OCI-LY3 (cell line): ENCODE data around the gene CEP44.

Experiments
- H2AFZ ChIP-seq: fragments of 200-600, 300-600 bp; shearing (Covaris generic); 2 replicates; pipeline ENCODE4 v1.6.0; 2014; ENCODE audit warnings: antibody characterized with exemption, low read depth, low read length
- H3K27ac ChIP-seq: fragments of 200-600, 300-600 bp; sonication (generic); 2 replicates; pipeline ENCODE4 v1.5.1; 2014; ENCODE audit warnings: mild to moderate bottlenecking, low read length, moderate library complexity, mixed read lengths
- H3K27me3 ChIP-seq: fragments of 200-600, 300-600 bp; sonication (generic); 2 replicates; pipeline ENCODE4 v1.6.1; 2014; ENCODE audit warnings: low read depth, low read length, mixed read lengths
- H3K36me3 ChIP-seq: fragments of 200-600, 300-600 bp; sonication (generic); replicated peaks from 2 replicates; pipeline ENCODE3; 2014; ENCODE audit warnings: low read depth, low read length, mixed read lengths
- H3K4me1 ChIP-seq: fragments of 300-600, 200-600 bp; sonication (generic); 2 replicates; pipeline ENCODE4 v1.6.1; 2014; ENCODE audit warnings: low read length, mixed read lengths
- H3K4me2 ChIP-seq: fragments of 200-600, 300-600 bp; sonication (generic); 2 replicates; pipeline ENCODE4 v1.6.1; 2014; ENCODE audit warnings: low read length, mixed read lengths
- H3K4me3 ChIP-seq: fragments of 300-600, 200-600 bp; sonication (generic); 2 replicates; pipeline ENCODE4 v1.5.1; 2014; ENCODE audit warnings: antibody characterized with exemption, mild to moderate bottlenecking, low read length, moderate library complexity
- H3K79me2 ChIP-seq: fragments of 300-600, 200-600 bp; shearing (Covaris generic); 2 replicates; pipeline ENCODE4 v1.6.1; 2014; ENCODE audit warnings: mild to moderate bottlenecking, low read length, mixed read lengths
- H3K9ac ChIP-seq: fragments of 300-600, 200-600 bp; shearing (Covaris generic); 2 replicates; pipeline ENCODE4 v1.6.0; 2014; ENCODE audit warnings: mild to moderate bottlenecking, low read length, moderate library complexity
- H3K9me3 ChIP-seq: fragments of 200-600, 300-600 bp; shearing (Covaris generic); 2 replicates; pipeline ENCODE4 v1.6.1; 2014; ENCODE audit warnings: low read length, mixed read lengths; ENCODE audit not compliant: insufficient read depth
- H4K20me1 ChIP-seq: fragments of 200-600, 300-600 bp; sonication (generic); 2 replicates; pipeline ENCODE4 v1.6.1; 2016; ENCODE audit warnings: low read length, mixed read lengths; ENCODE audit not compliant: insufficient read depth
- EZH2phosphoT487 ChIP-seq: fragments of 200-600 bp; shearing (Covaris generic); IDR thresholded peaks from 2 replicates; pipeline ENCODE4 v1.6.1; 2018; ENCODE audit warnings: antibody characterized with exemption, mixed run types, low read depth
- TF ChIP-seq, protein P1 (sequence below): fragments of 200-600, 300-600 bp; sonication (generic); IDR thresholded peaks from 2 replicates; pipeline ENCODE4 v1.5.1; 2014; ENCODE audit warnings: antibody characterized with exemption, low read length, low read depth

Gene CEP44

GRCh38 chr4:174245714-174246113 is 38.0 kb upstream of the CEP44 start:
- Histone ChIP-seq H3K27me3 (no peaks in the 10 kb centered on the region), H4K20me1 (no peaks in the 10 kb centered on the region), H2AFZ (no peak overlapping the region), H3K79me2 (no peaks in the 10 kb centered on the region), H3K27ac (no peak overlapping the region), H3K4me1 (peaks cover 18% of the 10 kb centered on the region), H3K4me3 (no peak overlapping the region), H3K4me2 (no peak overlapping the region), H3K36me3 (no peaks in the 10 kb centered on the region), H3K9me3 (no peaks in the 10 kb centered on the region), H3K9ac (no peak overlapping the region)
- TF ChIP-seq, protein P1, sequence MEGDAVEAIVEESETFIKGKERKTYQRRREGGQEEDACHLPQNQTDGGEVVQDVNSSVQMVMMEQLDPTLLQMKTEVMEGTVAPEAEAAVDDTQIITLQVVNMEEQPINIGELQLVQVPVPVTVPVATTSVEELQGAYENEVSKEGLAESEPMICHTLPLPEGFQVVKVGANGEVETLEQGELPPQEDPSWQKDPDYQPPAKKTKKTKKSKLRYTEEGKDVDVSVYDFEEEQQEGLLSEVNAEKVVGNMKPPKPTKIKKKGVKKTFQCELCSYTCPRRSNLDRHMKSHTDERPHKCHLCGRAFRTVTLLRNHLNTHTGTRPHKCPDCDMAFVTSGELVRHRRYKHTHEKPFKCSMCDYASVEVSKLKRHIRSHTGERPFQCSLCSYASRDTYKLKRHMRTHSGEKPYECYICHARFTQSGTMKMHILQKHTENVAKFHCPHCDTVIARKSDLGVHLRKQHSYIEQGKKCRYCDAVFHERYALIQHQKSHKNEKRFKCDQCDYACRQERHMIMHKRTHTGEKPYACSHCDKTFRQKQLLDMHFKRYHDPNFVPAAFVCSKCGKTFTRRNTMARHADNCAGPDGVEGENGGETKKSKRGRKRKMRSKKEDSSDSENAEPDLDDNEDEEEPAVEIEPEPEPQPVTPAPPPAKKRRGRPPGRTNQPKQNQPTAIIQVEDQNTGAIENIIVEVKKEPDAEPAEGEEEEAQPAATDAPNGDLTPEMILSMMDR, result no peak
- TF ChIP-seq EZH2phosphoT487, result no peak

DNA sequence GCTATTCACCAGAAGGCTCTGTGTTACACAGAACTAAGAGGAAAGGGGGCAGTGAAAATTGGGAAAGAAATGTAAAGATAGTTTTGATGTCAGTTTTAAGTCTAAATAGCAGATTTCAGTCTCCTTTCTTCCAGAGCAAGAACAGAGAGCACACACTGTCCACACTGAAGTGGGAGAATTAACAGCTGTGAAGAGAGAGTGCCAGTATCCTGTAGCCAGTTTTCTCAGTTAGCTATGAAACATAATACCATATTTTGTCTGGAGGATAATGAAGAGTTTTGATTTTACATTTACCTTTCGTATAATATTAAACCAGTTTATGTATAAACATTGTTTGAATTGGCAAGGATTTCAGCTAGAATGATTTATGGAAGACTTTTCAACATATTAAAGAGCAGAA is 35.3 kb upstream of the CEP44 start:
- H3K36me3 ChIP-seq, result no peaks in the 10 kb centered on the region
- H3K27me3 ChIP-seq, result no peaks in the 10 kb centered on the region
- no peak overlapping the region for H3K27ac ChIP-seq
- no peak overlapping the region for H2AFZ ChIP-seq
- H3K79me2 ChIP-seq, result no peaks in the 10 kb centered on the region
- H3K4me3 ChIP-seq, result no peak overlapping the region
- TF ChIP-seq EZH2phosphoT487, result no peak
- TF ChIP-seq, protein P1, result no peak
- no peaks in the 10 kb centered on the region for H4K20me1 ChIP-seq
- no peak overlapping the region for H3K9ac ChIP-seq
- H3K9me3 ChIP-seq, result no peaks in the 10 kb centered on the region
- H3K4me1 ChIP-seq, result peaks cover 14% of the 10 kb centered on the region
- H3K4me2 ChIP-seq, result no peak overlapping the region

DNA sequence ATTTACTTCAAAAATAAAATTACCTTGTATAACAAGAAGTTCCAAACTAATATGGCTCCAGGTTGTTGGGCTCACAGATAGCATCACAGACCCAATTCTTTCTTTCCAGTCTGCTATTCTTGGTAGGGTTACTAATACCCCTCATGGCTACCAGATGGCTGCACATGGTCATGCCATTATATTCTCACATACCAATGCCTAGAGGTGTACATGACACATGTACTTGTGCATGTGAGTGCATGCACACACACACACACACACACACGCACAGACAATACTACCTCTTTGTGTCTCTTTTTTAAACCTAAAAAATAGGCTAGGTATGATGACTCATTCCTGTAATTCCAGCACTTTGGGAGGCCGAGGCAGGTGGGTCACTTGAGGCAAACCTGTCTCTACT is 31.3 kb upstream of the CEP44 start:
- H3K27me3 ChIP-seq, result no peaks in the 10 kb centered on the region
- H3K9ac ChIP-seq, result no peak overlapping the region
- TF ChIP-seq, protein P1, result no peak
- no peak for TF ChIP-seq EZH2phosphoT487
- no peaks in the 10 kb centered on the region for H3K9me3 ChIP-seq
- no peak overlapping the region for H3K4me2 ChIP-seq
- H3K4me1 ChIP-seq, result no peaks in the 10 kb centered on the region
- H3K4me3 ChIP-seq, result no peak overlapping the region
- no peaks in the 10 kb centered on the region for H4K20me1 ChIP-seq
- no peaks in the 10 kb centered on the region for H3K79me2 ChIP-seq
- no peak overlapping the region for H3K27ac ChIP-seq
- no peak overlapping the region for H2AFZ ChIP-seq
- H3K36me3 ChIP-seq, result no peaks in the 10 kb centered on the region

GRCh38 chr4:174254613-174255012 is 29.1 kb upstream of the CEP44 start:
- no peaks in the 10 kb centered on the region for H3K9me3 ChIP-seq
- no peak overlapping the region for H2AFZ ChIP-seq
- H3K27me3 ChIP-seq, result no peaks in the 10 kb centered on the region
- H3K27ac ChIP-seq, result no peak overlapping the region
- H3K4me1 ChIP-seq, result peaks cover under 1% of the 10 kb centered on the region; the same call in 1 of the 2 replicates
- no peak overlapping the region for H3K9ac ChIP-seq
- no peaks in the 10 kb centered on the region for H3K79me2 ChIP-seq
- TF ChIP-seq, protein P1, result no peak
- TF ChIP-seq EZH2phosphoT487, result no peak
- H3K36me3 ChIP-seq, result no peaks in the 10 kb centered on the region
- H3K4me2 ChIP-seq, result no peak overlapping the region
- no peaks in the 10 kb centered on the region for H4K20me1 ChIP-seq
- H3K4me3 ChIP-seq, result no peak overlapping the region
